ENCODE results near the gene BSG. TPM values are rescaled to one million over a fixed set of nuclear protein-coding genes. Genes with fewer than 3 reads are reported as not detected.
A peak's percentile ranks its signal among the peaks of the same experiment; 100 is the strongest.

The BSG gene
- total RNA-seq, 1 experiment from 2014 or later, result 674 TPM

DNA sequence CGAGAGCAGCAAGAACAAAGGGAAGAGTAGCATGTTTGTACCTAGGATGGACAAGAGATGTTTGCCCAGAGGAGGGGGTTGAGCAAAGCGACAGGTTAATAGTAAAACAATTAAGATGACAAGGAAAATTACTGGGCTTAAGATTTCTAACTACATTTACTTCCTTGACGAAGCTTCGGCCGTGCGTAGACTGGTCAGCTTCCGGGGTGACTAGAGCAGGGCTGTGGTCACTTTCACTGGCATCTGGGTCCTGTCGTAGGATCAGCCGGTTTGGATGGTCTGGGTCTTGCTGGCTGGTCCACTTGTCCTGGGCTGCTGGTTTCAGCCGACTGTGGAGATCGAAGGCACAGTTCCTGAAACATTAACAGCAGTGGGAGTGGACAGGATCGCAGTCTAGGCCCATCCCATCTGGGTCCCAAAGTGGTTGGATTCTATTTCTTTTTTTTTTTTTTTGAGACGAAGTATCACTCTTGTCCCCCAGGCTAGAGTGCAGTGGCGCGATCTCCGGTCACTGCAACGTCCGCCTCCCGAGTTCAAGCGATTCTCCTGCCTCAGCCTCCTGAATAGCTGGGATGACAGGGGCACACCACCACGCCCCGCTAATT is 5.0 kb upstream of the BSG start:
- in situ Hi-C loops (cut with HindIII; ENCODE audit: low sequenced_read_pairs), result no loop called here
- DNase-seq (ENCODE audit: low spot score), result no peak

- in situ Hi-C loops (cut with HindIII; ENCODE audit: low sequenced_read_pairs), result no loop called here
These were observed 2.1 kb upstream of the BSG start for GRCh38 chr19:570251-570686.

GRCh38 chr19:570937-571565 is 1.3 kb upstream of the BSG start:
- in situ Hi-C loops (cut with HindIII; ENCODE audit: low sequenced_read_pairs), result no loop called here
- DNase-seq (ENCODE audit: low spot score), result peak; percentile 33

More at GRCh38 chr19:570251-570686, 2.1 kb upstream of the BSG start:
- no peak for DNase-seq (ENCODE audit: low spot score)

DNA sequence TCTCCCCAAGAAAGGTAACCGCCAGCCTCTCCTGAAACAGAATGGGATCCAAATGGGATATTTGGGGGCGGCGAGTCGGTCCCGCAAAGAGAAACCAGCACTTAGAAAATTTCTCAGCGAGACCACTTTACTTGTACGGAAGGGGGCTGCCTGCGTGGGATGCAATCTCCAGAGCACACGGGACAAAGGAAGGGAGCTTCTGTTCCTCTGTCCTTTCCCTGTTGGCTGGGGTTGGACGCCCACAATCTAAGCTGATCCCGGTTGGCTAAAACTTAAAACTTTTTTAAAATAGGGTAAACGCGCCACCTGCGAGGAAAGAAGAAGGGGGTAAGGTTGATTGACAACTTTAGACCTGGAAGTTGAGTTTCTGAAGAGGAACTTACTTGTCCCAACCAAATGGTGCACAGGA is 826 bp upstream of the BSG start:
- in situ Hi-C loops (cut with HindIII; ENCODE audit: low sequenced_read_pairs), result no loop called here

GRCh38 chr19:572743-573518 is 535 bp downstream of the BSG start:
- no peak for DNase-seq (ENCODE audit: low spot score)
- in situ Hi-C loops (cut with HindIII; ENCODE audit: low sequenced_read_pairs), result no loop called here

More for the DNA sequence above, 826 bp upstream of the BSG start:
- peak; percentile 53 for DNase-seq (ENCODE audit: low spot score)

- no peak for DNase-seq (ENCODE audit: low spot score)
- in situ Hi-C loops (cut with HindIII; ENCODE audit: low sequenced_read_pairs), result no loop called here
These were observed 1.1 kb downstream of the BSG start for GRCh38 chr19:573519-573825.

DNA sequence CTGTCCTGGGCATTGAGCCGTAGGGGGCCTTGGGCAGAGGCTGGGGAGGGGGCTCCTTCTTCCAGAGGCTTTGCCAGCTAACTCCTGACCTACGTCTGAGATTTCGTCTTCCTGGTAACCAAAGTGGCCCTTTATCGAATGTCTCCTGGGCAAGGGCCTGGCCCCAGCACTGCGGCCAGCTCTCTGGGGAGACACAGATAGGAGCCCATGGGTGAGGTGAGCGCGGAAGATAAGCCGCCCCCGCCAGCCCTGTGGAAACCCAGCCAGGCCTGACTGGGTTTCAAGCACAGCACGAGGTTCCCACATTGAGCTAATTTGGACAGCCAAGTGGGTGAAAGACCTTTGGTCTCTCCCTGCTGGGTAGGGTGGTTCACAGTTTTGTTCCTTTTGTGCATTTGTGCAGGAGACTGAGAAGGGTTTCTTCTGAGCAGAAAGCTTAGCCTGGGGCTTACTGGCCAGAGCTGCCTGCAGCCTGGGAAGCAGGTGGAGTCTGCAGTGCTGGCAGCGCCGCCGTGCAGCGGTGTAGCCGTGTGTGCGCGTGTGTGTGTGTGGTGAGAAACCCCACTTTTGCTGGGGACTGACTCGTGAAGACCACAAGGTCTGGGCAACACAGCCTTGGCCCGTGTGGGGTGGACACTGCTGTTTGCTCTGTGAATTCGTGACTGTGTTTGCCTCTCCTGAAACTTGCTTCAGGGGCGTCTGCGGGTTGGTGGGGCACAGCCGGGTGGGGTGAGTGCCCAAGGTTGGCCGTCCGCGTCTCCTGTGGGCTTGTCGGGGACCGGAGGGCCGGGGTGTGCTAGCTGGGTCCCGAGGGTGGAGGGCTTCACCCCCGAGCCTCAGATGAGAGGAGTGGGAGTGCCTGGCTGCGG is 2.5 kb downstream of the BSG start:
- in situ Hi-C loops (cut with HindIII; ENCODE audit: low sequenced_read_pairs), result no loop called here
- DNase-seq (ENCODE audit: low spot score), result peak; percentile 59

- in situ Hi-C loops (cut with HindIII; ENCODE audit: low sequenced_read_pairs), result no loop called here
These were observed 3.4 kb downstream of the BSG start for GRCh38 chr19:575527-576506.

GRCh38 chr19:576768-577438 is 4.5 kb downstream of the BSG start:
- in situ Hi-C loops (cut with HindIII; ENCODE audit: low sequenced_read_pairs), result no loop called here
- no peak for DNase-seq (ENCODE audit: low spot score)

More at GRCh38 chr19:575527-576506, 3.4 kb downstream of the BSG start:
- DNase-seq (ENCODE audit: low spot score), result no peak

DNA sequence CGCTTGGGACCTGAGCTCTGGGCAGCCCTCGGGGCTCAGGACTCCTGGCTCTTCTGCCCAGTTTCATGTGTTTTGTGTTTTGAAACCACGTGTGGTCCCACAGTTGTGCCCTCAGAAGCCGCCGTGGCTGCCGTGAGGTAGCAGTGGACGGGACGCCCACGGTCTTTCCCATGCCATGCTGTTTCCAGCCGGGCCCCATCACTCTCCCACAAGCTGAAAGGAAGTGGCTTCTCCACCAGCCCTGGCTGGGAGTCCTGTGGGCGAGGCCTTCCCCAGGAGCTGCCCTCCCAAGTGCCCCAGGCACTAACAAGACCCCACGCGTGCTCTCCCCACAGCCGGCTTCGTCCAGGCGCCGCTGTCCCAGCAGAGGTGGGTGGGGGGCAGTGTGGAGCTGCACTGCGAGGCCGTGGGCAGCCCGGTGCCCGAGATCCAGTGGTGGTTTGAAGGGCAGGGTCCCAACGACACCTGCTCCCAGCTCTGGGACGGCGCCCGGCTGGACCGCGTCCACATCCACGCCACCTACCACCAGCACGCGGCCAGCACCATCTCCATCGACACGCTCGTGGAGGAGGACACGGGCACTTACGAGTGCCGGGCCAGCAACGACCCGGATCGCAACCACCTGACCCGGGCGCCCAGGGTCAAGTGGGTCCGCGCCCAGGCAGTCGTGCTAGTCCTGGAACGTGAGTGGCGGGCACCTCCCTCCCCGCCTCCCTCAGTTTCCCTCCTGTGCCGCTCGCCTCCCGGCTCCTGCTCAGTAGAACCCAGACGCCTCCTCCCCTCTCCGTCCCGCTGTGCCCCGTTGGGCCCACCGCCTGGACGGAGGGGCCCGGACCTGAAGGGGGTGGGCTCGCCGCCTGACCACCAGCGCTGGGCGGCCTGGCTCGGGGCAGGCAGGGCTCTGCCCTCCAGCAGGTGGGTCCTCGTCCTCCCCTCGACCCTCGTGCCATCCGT is 5.3 kb downstream of the BSG start:
- in situ Hi-C loops (cut with HindIII; ENCODE audit: low sequenced_read_pairs), result no loop called here
- no peak for DNase-seq (ENCODE audit: low spot score)

DNA sequence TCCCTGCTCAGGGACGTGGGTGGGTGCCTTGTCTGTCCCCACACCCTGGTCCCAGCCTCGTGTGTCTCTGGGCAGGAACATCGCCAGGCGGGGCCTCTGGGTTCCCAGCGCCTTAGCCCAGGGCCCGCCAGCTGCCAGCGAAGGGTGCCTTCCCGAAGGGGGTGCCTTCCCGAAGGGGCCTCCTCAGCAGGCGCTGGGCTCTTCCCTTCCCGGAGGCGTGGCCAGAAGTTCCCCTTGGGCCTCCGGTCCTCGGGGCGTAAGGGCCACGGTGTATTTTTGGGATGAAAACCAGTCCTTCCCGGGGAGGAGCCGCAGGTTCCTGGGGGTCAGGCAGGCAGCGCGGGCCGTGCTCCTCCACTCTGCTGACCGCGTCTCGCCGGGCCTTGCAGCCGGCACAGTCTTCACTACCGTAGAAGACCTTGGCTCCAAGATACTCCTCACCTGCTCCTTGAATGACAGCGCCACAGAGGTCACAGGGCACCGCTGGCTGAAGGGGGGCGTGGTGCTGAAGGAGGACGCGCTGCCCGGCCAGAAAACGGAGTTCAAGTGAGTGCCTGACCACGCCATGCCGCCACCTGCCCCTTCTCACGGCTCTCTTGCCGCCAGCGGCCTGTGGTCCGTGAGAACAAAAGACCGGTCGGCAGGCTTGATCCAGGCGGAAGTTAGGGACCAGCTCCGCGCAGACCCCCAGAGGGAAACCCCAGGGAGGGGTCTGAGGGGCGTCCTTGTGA is 6.9 kb downstream of the BSG start:
- DNase-seq (ENCODE audit: low spot score), result no peak
- in situ Hi-C loops (cut with HindIII; ENCODE audit: low sequenced_read_pairs), result no loop called here

DNA sequence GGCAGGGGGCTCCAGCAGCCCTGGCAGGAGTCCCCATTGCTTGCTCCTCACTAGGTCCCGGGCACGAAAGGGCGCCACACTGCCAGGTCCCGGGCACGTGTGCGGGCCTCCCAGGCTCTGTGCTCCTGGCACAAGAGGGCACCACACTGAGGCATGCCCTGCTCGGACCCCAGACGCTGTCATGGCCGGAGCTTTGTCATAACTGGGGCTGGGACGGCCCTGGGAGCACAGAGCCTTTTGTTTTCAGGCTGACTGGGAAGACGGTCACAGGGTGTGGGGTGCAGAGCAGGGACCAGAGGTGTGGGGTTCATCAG is 7.4 kb downstream of the BSG start:
- DNase-seq (ENCODE audit: low spot score), result no peak
- in situ Hi-C loops (cut with HindIII; ENCODE audit: low sequenced_read_pairs), result no loop called here

DNA sequence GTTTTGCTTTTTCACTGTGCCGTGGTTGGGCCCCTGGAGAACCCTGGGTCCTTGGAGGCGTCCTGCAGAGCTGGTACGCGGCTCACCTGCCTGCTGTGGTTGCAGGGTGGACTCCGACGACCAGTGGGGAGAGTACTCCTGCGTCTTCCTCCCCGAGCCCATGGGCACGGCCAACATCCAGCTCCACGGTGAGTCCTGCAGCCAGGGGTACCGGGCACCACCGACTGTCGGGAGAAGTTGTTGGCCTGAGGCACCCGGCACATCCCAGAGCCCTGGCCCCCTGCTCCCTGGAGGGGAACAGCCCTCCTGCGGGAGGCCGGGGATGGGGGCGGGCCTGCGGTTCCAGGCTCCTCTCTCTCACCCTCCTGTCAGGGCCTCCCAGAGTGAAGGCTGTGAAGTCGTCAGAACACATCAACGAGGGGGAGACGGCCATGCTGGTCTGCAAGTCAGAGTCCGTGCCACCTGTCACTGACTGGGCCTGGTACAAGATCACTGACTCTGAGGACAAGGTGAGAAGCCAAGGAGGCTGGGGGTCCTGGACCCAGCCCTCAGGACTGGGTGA is 8.0 kb downstream of the BSG start:
- in situ Hi-C loops (cut with HindIII; ENCODE audit: low sequenced_read_pairs), result no loop called here

DNA sequence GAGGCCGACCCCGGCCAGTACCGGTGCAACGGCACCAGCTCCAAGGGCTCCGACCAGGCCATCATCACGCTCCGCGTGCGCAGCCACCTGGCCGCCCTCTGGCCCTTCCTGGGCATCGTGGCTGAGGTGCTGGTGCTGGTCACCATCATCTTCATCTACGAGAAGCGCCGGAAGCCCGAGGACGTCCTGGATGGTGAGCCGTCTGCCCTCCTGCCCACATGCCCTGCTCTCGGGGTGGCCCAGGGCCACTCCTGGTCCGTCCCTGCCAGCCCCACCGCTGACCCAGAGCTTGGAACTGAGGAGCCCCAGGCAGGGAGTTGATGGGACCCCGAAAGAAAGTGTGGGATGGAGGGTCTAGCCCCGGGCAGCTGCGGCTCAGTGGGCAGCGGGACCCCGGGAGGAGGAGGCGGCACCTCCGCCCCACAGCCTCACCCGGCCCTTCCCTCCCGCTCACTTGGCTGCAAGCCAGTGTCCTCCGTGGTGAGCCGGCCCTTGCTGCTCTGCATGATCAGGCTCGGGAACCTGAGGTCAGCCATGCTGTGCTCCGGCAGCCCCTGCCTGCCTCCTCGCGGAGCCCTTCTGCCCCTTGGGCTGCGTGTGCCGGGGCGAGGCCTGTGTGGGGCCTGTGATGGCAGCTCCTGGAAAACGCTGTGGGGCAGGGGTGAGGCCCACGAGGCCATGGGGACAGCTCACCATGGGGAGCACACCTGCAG is 9.2 kb downstream of the BSG start:
- no peak for DNase-seq (ENCODE audit: low spot score)
- in situ Hi-C loops (cut with HindIII; ENCODE audit: low sequenced_read_pairs), result no loop called here

More for the DNA sequence above, 8.0 kb downstream of the BSG start:
- DNase-seq (ENCODE audit: low spot score), result no peak

GRCh38 chr19:582497-583197 is 10.3 kb downstream of the BSG start:
- DNase-seq (ENCODE audit: low spot score), result no peak
- in situ Hi-C loops (cut with HindIII; ENCODE audit: low sequenced_read_pairs), result no loop called here

All from G401 (cell line).